ENCODE data around the gene UBR1. TPM values are rescaled to one million over a fixed set of nuclear protein-coding genes. Genes with fewer than 3 reads are reported as not detected.
"Not testable (repeated sequence)": the region's sequence is repeated elsewhere in the genome, so short reads cannot be mapped to it uniquely, and the experiment has no call there.

Gene UBR1
- total and polyA plus RNA-seq, 2 experiments from 2014 or later: 17.2 to 19.6 TPM

- H3K27me3 Mint-ChIP-seq (ENCODE audit: insufficient read depth, low read depth, poor library complexity); H3K4me3 ChIP-seq; DNase-seq (ENCODE audit: low spot score); ATAC-seq; H3K27ac Mint-ChIP-seq; H3K36me3 ChIP-seq (ENCODE audit: insufficient read depth); H3K27ac ChIP-seq (ENCODE audit: low read depth); H2AFZ ChIP-seq; H3K27me3 ChIP-seq (ENCODE audit: insufficient read depth); H3F3A ChIP-seq (replicated peaks; ENCODE audit: low read depth); H3K4me2 ChIP-seq; H3K9me3 Mint-ChIP-seq; H4K20me1 ChIP-seq (replicated peaks; ENCODE audit: insufficient read depth); H3K9me2 ChIP-seq (ENCODE audit: insufficient read depth); H3K4me1 Mint-ChIP-seq; H3K4me3 Mint-ChIP-seq: not testable (repeated sequence)
- H3K4me1 ChIP-seq (ENCODE audit: insufficient read depth): peaks cover 23% of the 10 kb centered on the region
- peaks cover 55% of the 10 kb centered on the region for H3K79me2 ChIP-seq (replicated peaks; ENCODE audit: insufficient read depth)
- H3K36me3 Mint-ChIP-seq (ENCODE audit: low read depth): peaks cover 12% of the 10 kb centered on the region
Measured at GRCh38 chr15:42893911-42894310, 211.9 kb downstream of the UBR1 start.

Small RNA genes lying within 50 kb of the gene (small RNA-seq; reads per million reads assigned to genes)
- not detected for gene AC068724.2 (ENCODE audit: low replicate concordance)

Other genes with a start within 250 kb of the UBR1 start
- 14.3 and 15.9 TPM in 2 replicates for gene TTBK2, start 185.3 kb downstream of the UBR1 start, total RNA-seq (2014; rRNA removed; shearing (Covaris generic))
- gene TTBK2, start 185.3 kb downstream of the UBR1 start, polyA plus RNA-seq (2016; fragmentation: Nextera tagmentation; extraction: Ambion mirVana): 5.8 and 6.1 TPM in 2 replicates
- 14.3 and 16.5 TPM in 2 replicates for gene TMEM62, start 27.5 kb upstream of the UBR1 start, total RNA-seq (2014; rRNA removed; shearing (Covaris generic))
- 2.2 and 3.4 TPM in 2 replicates for gene TMEM62, start 27.5 kb upstream of the UBR1 start, polyA plus RNA-seq (2016; fragmentation: Nextera tagmentation; extraction: Ambion mirVana)
- gene CCNDBP1, start 79.4 kb upstream of the UBR1 start, total RNA-seq (2014; rRNA removed; shearing (Covaris generic)): 15.7 and 33.5 TPM in 2 replicates
- gene CCNDBP1, start 79.4 kb upstream of the UBR1 start, polyA plus RNA-seq (2016; fragmentation: Nextera tagmentation; extraction: Ambion mirVana): 16.6 and 23.9 TPM in 2 replicates
- not detected in 2 replicates for gene EPB42, start 115.0 kb upstream of the UBR1 start, total RNA-seq (2014; rRNA removed; shearing (Covaris generic))
- gene EPB42, start 115.0 kb upstream of the UBR1 start, polyA plus RNA-seq (2016; fragmentation: Nextera tagmentation; extraction: Ambion mirVana): not detected in 2 replicates
- gene TGM5, start 160.9 kb upstream of the UBR1 start, total RNA-seq (2014; rRNA removed; shearing (Covaris generic)): not detected in 2 replicates
- not detected in 2 replicates for gene TGM5, start 160.9 kb upstream of the UBR1 start, polyA plus RNA-seq (2016; fragmentation: Nextera tagmentation; extraction: Ambion mirVana)
- not detected in 2 replicates for gene TGM7, start 196.2 kb upstream of the UBR1 start, total RNA-seq (2014; rRNA removed; shearing (Covaris generic))
- gene TGM7, start 196.2 kb upstream of the UBR1 start, polyA plus RNA-seq (2016; fragmentation: Nextera tagmentation; extraction: Ambion mirVana): 0.08 and 0.35 TPM in 2 replicates
- gene LCMT2, start 224.5 kb upstream of the UBR1 start, total RNA-seq (2014; rRNA removed; shearing (Covaris generic)): 6.0 and 7.1 TPM in 2 replicates
- gene LCMT2, start 224.5 kb upstream of the UBR1 start, polyA plus RNA-seq (2016; fragmentation: Nextera tagmentation; extraction: Ambion mirVana): 2.3 and 2.6 TPM in 2 replicates